ENCODE measurements around the gene MAP4. TPM values are rescaled to one million over a fixed set of nuclear protein-coding genes. Genes with fewer than 3 reads are reported as not detected.

The MAP4 gene
- total RNA-seq, 1 donor from 2014 or later, result 54.6 TPM

GRCh38 chr3:48000212-48000611 lies 16.0 kb downstream of the MAP4 start:
- no peak overlapping the region for H3K9ac ChIP-seq
- no peaks in the 10 kb centered on the region for H3K9me3 ChIP-seq (ENCODE audit: low read depth)
- H3K4me1 ChIP-seq, result peaks cover 10% of the 10 kb centered on the region
- no peak overlapping the region for H3K4me3 ChIP-seq
- TF ChIP-seq EZH2phosphoT487 (IDR thresholded peaks at IDR 0.05) (no peak), EZH2 (IDR thresholded peaks at IDR 0.05) (no peak)
- TF ChIP-seq, protein P1, sequence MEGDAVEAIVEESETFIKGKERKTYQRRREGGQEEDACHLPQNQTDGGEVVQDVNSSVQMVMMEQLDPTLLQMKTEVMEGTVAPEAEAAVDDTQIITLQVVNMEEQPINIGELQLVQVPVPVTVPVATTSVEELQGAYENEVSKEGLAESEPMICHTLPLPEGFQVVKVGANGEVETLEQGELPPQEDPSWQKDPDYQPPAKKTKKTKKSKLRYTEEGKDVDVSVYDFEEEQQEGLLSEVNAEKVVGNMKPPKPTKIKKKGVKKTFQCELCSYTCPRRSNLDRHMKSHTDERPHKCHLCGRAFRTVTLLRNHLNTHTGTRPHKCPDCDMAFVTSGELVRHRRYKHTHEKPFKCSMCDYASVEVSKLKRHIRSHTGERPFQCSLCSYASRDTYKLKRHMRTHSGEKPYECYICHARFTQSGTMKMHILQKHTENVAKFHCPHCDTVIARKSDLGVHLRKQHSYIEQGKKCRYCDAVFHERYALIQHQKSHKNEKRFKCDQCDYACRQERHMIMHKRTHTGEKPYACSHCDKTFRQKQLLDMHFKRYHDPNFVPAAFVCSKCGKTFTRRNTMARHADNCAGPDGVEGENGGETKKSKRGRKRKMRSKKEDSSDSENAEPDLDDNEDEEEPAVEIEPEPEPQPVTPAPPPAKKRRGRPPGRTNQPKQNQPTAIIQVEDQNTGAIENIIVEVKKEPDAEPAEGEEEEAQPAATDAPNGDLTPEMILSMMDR (IDR thresholded peaks at IDR 0.05), result no peak
- peaks cover 2% of the 10 kb centered on the region for H3K27me3 Mint-ChIP-seq (ENCODE audit: insufficient read depth, low read depth)
- H3F3A ChIP-seq (ENCODE audit: low read depth), result no peaks in the 10 kb centered on the region
- H3K4me3 Mint-ChIP-seq, result no peak overlapping the region
- H3K27ac ChIP-seq, result no peak overlapping the region
- H2AFZ ChIP-seq (replicated peaks), result no peak overlapping the region
- no peak for DNase-seq (ENCODE audit: low spot score)
- H3K27me3 ChIP-seq, result no peaks in the 10 kb centered on the region
- no peak overlapping the region for H3K4me2 ChIP-seq
- peaks cover under 1% of the 10 kb centered on the region for H3K9me3 Mint-ChIP-seq
- no peak overlapping the region for H3K27ac Mint-ChIP-seq
- no peaks in the 10 kb centered on the region for H3K36me3 ChIP-seq
- H3K36me3 Mint-ChIP-seq, result peaks cover 15% of the 10 kb centered on the region
- H3K4me1 Mint-ChIP-seq, result no peaks in the 10 kb centered on the region
- peaks cover 5% of the 10 kb centered on the region for H4K20me1 ChIP-seq (ENCODE audit: low read depth)
- H3K79me2 ChIP-seq (ENCODE audit: low read depth), result peaks cover 37% of the 10 kb centered on the region

- TF ChIP-seq EZH2 (IDR thresholded peaks at IDR 0.05) (no peak), EZH2phosphoT487 (IDR thresholded peaks at IDR 0.05) (no peak)
- TF ChIP-seq, protein P1 (IDR thresholded peaks at IDR 0.05), result no peak
- Mint-ChIP-seq H3K4me1 (no peaks in the 10 kb centered on the region), H3K27me3 (ENCODE audit: insufficient read depth, low read depth) (no peaks in the 10 kb centered on the region), H3K27ac (no peak overlapping the region), H3K9me3 (no peaks in the 10 kb centered on the region), H3K36me3 (peaks cover 16% of the 10 kb centered on the region), H3K4me3 (no peak overlapping the region)
- Histone ChIP-seq H2AFZ (replicated peaks) (no peak overlapping the region), H3K4me2 (peak overlapping the region; percentile 7), H3K4me1 (peaks cover 10% of the 10 kb centered on the region), H3K4me3 (no peak overlapping the region), H3K27me3 (no peaks in the 10 kb centered on the region), H3K36me3 (no peaks in the 10 kb centered on the region), H3K27ac (no peak overlapping the region), H4K20me1 (ENCODE audit: low read depth) (peaks cover 5% of the 10 kb centered on the region), H3K9me3 (ENCODE audit: low read depth) (no peaks in the 10 kb centered on the region), H3K9ac (no peak overlapping the region), H3K79me2 (ENCODE audit: low read depth) (peaks cover 32% of the 10 kb centered on the region), H3F3A (ENCODE audit: low read depth) (no peaks in the 10 kb centered on the region)
- DNase-seq (ENCODE audit: low spot score), result no peak
These were observed 19.8 kb downstream of the MAP4 start for GRCh38 chr3:47996440-47996839.

DNA sequence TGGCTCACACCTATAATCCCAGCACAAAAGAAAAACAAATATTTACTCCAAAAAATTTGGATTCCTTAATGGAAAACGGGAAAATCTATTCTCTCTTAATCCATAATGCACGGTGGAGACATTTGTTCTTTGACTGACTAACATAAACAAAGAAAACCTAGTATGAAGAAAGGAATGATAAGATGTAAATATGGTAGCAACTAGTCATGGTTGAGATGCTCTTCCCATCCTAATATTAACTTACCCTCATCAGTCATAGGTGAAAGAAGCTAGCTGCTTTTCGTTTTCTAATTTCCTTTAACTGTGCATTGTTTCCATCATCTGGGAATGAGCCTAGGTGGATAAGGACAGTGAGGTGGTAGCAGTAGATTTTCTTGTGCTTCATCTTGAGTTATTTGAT lies 22.0 kb downstream of the MAP4 start:
- Histone ChIP-seq H3K27me3 (no peaks in the 10 kb centered on the region), H3K4me1 (peaks cover 10% of the 10 kb centered on the region), H3F3A (ENCODE audit: low read depth) (peaks cover 12% of the 10 kb centered on the region), H3K4me3 (no peak overlapping the region), H3K9me3 (ENCODE audit: low read depth) (no peaks in the 10 kb centered on the region), H4K20me1 (ENCODE audit: low read depth) (peaks cover 5% of the 10 kb centered on the region), H3K27ac (no peak overlapping the region), H3K4me2 (no peak overlapping the region), H3K79me2 (ENCODE audit: low read depth) (peaks cover 34% of the 10 kb centered on the region), H2AFZ (replicated peaks) (no peak overlapping the region), H3K36me3 (no peaks in the 10 kb centered on the region), H3K9ac (no peak overlapping the region)
- no peaks in the 10 kb centered on the region for H3K9me3 Mint-ChIP-seq
- TF ChIP-seq, protein P1 (IDR thresholded peaks at IDR 0.05), result no peak
- TF ChIP-seq EZH2 (IDR thresholded peaks at IDR 0.05) (no peak), EZH2phosphoT487 (IDR thresholded peaks at IDR 0.05) (no peak)
- no peaks in the 10 kb centered on the region for H3K27me3 Mint-ChIP-seq (ENCODE audit: insufficient read depth, low read depth)
- H3K4me1 Mint-ChIP-seq, result peaks cover 6% of the 10 kb centered on the region
- peaks cover 16% of the 10 kb centered on the region for H3K36me3 Mint-ChIP-seq
- H3K4me3 Mint-ChIP-seq, result no peak overlapping the region
- H3K27ac Mint-ChIP-seq, result no peak overlapping the region
- DNase-seq (ENCODE audit: low spot score), result no peak

Measured in neural progenitor cell (in vitro differentiated cells).